Activated gamma-delta T cell treated with anti-CD3 and anti-CD28 coated beads, Interleukin-2, amount 50 U/mL, for 16 hours (primary cell): ENCODE measurements around the gene SNAP25.

Experiments used
- DNase-seq: peaks from one replicate; pipeline ENCODE4 v3.0.0-alpha.2; 2020; ENCODE audit warnings: low read depth

The SNAP25 gene

DNA sequence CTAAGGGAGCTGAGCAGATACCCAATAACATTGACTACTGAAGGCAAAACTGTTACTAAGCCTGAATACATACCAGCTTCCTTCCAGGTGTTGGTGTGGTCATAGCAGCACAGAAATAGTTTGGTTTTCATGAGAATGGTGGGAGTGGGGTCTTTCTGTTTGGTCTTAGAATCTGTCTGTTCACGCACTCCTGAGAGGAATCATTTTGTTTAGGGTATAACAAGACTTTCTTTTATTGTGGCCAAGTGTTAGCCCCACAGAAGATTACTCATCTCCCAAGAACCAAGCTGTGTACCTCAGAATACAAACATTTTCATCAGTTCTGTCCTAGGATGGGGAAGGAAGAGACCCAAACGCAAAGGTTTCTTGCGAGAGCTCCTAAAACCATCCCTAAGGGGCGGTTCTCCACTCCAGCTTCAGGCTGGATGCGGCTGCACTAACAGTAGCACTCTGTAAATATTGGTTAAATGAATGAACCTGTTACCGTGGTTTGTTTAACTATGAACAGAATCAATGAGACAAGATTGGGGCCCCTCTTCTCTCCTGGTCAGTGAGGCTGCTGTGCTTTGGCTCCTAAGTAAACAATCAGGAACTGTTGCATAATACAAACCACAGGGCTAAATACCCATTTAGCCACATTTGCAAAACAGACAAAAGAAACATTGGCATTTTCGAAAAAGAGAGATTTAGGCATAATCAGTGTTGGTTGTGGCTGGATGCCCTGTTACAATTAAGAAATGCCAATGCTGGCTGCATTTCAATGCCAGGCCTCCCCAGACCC, 44.9 kb downstream of the SNAP25 start:
- DNase-seq, result no peak

DNA sequence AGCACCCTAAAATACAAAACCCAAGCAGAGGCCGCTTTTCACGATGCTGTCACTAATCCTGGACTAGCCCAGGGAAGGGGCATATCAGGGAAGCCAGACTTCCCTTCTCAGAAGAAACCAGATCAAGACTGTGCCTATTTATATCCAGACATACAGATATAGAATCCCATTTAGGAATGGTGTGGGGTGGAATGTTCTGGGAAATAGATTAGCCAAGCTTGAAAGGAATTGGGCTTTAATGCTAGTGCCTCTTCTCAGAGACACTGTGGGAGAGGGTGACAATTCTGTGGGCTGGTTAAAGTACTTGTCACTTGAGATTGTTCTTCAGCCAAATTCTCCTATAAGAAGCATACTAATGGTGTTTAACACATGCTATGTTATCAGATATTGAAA, 45.5 kb downstream of the SNAP25 start:
- no peak for DNase-seq

DNA sequence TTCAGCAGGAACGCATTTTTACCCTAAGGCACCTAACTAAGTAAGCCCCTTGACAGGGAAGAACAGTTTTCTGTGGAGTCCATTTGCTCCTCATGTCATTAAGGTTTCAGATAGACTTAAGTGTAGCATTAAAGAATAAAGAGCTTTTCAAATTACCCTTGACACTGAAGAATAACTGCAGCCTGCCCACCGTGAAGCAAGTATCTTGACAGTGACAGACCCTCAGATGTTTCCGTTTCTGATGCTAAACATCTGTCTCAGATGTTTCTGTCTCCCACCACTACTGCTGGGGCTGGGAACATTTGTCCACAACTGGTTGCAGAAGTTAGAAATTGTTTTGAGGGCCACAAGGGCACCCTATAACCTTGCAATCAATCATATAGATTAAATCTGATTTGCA, 50.0 kb downstream of the SNAP25 start:
- no peak for DNase-seq

DNA sequence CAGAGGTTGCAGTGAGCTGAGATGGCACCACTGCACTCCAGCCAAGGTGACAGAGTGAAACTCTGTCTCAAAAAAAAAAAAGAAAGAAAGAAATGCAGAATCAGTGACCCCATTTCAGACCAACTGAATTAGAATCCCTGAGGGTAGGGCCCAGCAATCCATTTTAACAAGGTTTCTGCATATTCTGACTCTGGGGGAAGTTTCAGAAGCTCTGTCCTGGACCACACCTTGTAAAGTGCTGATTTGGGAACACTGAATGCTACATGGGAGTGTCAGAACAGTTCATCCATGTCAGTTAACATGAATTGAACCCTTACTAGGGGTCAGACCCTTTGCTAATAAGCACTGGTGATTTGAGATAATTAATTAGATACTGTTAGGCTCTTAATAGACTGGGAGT, 52.0 kb downstream of the SNAP25 start:
- DNase-seq, result no peak

DNA sequence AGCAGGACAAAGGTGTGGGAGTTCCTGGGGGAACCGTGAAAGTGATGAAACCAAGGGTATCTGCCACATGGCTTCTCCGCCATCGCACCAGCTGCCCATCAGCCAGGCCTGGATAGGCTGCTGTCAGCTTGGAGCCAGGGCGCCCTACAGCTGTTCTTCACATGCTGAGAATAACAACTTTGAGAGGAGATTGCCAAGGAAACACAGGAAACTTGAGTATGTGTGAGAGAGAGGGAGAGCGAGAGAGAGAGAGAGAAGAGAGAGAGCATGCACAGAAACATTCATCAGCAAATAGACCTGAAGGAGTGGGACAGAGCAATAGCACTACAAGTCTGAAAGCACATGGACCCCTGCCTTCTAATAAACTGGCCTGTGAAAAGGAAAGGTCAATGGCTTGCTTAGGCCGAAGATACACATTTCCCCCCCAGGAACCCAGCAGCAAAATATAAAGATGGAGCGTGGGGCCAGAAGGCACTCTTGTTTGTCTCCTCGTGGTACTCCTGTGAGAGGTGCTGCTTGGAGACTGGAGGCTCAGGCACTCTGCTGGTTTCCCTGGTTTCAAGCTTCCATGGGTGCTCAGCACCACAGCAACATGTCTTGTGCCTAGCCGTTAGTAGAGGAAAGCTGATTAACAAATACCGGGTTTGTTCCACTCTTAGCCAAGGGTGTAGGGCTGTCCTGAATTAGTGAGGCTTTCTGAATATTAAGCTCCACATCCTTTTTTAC, 53.0 kb downstream of the SNAP25 start:
- no peak for DNase-seq

DNA sequence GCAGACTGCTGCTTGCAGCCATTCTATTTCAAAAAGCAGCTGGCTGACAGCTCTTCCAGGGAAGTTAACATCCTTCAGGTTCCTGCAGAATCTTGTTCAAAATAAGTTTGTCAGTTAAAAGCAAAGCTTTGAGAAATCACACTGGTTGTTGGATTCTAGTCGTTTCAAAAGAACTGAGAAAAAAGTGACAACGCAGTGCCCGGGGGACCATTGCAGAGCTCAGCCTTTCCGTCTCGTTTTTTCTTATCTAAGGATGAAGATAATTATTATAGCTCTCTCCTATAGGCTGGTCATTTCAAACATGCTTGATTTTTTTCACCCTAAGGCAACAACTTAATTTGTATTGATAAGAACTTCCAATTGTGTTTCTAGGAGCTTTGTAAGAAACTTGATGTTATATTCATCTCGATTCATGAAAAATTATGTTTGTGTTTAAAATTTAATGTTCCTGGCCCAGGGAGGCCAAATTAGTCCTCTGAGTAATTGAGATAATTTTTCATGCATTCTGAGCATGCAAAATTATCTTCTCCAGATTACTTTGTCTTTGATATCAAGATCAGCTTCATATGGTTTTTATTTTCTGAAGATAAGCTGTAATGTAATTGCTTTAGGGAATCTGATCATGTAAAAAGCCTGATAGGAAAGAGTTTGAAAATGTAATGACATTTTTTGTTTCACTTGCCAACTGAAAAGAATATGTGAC, 58.4 kb downstream of the SNAP25 start:
- DNase-seq, result no peak

DNA sequence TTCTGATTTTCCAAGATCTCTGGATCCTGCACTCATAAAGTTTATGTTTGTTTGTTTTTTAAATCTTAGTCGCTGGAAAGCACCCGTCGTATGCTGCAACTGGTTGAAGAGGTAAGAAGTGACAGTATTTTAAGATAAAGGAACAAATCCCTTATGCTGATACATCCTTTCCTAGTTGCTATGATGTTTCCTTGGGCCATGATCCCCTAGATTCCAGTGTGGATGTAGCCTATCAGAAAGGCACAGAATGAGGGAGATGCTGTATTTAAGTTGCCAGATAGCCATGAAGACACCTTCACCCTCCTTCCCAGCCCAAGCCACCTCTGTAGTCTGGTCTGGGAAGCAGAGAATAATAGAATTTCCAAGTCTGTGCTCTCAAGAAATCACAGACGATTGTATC, 59.0 kb downstream of the SNAP25 start:
- no peak for DNase-seq

DNA sequence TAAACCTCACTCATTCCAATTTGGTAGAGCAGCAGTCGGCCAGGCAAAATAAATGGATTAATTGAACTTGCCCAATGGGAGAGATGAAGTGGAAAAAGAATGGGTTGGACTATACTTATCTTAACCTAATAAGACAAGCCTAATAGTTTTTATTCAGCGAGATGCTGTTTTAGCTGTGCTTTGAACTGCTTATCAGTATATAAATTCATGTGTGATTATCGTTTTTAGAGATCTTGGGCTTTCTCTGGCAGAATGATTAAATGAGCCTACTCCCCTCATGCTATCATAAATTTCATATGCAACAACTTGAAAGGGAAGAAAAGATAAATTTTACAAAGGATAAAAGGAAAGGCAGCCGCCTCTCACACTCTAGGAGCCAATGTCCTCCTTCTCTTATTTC, 59.8 kb downstream of the SNAP25 start:
- DNase-seq, result no peak

DNA sequence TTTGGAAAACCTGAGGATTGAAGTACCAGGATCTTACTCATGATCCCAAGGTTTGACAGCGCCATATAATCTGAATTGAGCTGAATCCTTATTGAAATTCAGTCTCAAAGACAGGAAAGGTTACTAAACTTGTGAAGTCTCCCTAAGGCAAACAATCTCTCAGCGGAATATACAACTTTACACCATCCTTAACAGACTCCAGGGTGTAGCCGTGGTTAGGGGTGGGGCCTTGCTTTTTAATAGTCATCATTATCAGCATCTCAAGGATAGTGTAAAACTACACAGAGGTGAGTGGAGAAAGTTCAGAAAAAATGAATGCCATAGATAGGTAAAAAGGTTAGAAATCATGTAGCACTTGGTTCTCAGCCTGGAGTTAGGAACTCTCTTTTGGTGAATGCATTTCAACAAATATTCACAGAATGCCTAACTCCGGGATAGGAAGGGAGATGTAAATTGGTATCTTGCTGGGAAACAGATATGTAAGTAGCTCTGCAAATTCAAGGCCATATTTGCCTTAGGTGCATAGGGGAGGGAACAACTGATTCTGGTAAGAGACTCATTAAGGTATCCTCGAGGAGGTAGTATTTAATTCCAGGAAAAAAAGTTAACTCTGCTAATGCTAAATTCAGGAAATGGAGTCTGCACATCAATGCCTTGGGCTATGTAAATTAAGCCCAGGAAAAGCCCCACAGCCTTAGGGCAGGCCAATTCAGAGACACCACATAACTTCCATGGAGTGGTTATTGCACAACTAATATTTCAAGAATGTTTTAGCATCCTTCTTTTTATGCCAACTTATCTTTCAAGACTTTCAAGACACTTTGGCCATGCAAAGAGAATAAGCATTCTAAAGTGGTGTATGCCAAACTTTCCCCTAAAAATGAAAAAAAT, 61.6 kb downstream of the SNAP25 start:
- DNase-seq, result no peak

DNA sequence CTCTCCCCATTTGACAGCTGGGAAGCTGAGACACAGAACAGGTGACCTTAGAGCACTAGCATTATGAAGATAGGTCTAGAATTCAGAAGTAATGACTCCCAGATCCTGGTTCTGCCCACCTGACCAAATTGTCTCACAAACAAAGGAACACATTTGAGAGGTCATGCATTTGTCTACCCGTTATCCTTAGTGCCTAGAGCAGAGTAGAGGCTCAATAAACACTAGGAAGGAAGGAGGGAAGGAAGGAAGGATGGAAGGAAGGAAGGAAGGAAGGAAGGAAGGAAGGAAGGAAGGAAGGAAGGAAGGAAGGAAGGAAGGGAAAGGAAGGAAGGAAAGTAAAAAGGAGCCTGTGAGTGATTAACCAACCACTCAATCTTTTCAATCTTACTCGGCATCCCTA, 63.3 kb downstream of the SNAP25 start:
- no peak for DNase-seq

DNA sequence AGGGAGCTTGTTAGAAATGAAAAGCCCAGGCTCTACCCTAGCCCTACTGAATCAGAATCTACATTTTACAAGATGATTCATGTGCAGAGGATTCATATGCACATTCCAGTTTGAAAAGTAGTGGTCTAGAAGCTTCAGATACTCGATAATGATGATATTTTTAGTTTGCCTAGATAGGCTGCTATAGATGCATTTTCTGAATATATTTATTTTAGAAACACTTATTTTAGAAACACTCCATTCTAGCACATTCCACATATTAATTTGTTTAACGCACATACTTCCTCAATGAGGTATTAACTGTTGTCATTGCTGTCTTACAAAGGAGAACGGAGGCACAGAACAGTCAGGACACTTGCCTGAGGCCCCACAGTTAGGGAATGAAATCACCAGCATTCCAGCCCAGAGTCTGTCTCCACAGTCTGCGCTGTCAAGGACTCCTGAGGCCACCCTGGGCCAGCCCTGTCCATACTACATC, 64.4 kb downstream of the SNAP25 start:
- DNase-seq, result no peak

DNA sequence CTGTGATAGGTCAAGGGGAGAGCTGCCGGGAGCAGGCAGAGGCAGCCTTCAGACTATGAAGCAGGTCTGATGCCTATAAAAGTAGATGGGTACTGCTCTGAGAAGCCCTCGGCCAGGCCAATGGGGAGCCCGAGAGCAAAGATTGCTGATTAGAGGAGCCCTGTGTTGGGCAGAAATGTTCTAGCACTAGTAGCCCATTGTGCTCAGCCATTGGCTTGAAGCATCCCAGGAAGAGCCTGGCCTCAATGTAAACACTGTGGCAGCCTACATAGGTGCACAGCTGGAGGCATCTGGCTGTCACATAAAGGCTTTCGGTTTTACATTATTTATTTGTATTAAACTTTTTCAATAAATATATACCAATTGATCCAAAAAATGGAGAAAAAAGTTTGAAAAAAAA, 67.7 kb downstream of the SNAP25 start:
- DNase-seq, result no peak

DNA sequence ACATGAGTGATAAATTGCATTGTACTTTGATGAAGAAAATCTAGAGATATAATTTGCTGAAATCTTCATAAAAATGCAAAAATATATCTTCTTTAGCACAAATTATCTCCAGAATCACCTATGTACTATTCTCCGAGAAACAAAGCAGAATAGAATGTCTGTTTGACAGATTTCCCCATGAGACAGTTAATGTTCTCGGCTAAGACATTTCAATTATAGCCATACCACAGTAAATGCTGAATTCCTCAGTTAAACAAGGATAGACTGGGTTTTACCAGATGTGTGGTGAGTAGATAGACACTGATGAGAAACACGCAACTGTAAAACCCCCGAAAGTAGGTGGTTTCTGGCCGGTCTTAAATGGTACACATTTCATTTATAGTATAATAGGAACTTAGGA, 69.8 kb downstream of the SNAP25 start:
- DNase-seq, result no peak

DNA sequence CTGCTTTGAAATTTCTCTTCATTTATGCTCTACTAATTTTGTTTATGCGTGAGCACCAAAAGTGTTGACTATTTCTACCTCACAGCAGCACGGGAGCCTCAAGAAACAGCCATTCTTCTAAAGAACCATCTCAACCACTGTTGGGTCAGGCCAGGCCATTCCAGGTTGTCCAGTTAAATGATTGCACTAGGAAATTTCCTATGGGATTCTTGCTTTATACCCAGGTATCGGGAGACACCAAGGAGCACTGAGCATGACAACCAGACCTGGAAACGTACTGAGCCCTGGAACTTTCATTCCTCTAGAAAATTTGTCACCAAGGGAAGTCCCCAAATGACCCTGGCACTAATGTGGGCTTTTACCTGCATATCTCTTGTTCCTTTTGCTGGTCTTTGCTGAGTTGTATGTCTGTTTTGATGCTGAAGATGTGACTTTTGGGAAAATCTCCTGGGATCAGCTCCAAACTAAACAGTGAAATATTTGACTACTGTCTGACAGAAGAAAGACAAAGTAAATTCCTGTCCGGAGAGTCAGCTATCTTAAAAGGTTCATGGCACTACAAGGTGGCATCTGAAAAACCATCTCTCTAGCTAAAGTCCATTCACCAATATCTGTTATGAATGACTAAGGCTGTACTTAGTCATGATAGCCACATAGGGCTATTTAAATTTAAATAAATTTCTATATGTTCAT, 70.5 kb downstream of the SNAP25 start:
- no peak for DNase-seq

DNA sequence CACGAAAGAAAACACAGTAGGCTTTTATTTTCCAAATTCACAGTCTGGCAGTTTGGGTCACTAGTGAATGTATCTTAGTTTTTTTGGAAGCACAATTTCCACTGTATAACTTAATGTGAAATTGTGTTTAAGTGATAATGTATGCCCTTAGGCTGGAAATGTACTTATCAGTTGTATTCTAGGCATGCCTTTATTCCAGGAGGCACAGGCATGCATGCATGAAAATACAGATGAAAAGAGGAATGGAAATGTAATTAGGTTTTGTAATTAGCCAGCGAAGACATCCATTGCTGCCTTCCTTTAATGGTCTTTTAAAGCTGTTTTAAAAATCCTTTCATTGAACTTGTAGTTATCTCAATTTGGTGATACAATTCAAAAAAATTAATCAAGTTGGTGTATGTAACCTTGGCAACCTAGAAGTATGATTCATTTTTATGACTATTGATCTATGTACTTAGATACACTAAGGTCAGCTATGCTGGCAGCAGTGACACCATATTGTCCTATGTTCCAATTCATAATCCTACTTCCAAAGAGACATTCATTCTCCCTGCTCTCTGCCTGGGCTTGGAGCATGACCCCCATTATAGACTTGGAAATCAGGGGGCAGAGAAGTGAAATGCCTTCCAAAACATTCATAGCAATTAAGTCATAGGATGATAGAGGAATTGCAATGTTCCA, 73.1 kb downstream of the SNAP25 start:
- no peak for DNase-seq

DNA sequence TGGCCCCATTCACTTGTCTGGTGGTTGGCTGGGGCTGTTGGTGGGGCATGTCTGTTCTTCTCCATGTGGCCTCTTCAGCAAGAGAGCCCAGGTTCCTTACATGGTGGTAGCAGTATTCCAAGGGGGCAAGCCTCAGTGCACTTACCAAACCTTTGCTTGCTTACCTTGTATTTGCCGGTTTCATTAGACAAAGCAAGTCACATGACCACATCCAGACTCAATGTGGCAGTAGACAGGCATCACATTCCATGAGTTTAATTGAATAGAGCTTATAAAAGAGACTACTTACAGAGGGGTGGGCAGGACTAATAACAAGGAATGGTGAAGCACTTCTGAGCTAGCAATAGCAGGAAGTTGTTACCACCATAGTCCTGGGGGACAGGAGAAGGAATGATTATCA, 78.6 kb downstream of the SNAP25 start:
- DNase-seq, result no peak

DNA sequence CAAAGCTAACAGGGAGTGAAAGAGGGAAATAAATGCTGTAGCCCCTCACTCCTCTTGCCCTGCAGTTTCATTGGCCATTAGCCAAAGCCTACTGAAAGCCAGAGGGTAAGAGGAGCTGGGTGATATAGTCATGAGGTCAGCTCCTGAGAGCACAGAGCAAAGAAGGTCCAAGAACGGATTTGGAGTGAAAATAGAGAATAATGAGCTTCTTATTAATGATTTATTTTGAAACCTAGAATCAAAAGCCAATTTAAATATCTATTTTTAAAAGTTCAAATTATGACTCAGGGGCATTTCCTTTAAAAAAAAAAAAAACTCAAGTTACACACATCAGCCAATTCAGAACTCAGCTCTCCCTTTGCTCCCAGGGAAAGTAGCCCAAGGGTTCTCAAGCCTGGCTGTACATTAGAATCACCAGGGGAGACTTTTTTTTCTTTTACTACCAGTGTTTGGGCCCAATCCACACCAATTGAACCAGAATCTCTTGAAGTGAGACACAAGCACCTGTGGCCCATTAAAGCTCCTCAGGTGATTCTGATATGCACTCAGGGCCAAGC, 79.1 kb downstream of the SNAP25 start:
- no peak for DNase-seq

DNA sequence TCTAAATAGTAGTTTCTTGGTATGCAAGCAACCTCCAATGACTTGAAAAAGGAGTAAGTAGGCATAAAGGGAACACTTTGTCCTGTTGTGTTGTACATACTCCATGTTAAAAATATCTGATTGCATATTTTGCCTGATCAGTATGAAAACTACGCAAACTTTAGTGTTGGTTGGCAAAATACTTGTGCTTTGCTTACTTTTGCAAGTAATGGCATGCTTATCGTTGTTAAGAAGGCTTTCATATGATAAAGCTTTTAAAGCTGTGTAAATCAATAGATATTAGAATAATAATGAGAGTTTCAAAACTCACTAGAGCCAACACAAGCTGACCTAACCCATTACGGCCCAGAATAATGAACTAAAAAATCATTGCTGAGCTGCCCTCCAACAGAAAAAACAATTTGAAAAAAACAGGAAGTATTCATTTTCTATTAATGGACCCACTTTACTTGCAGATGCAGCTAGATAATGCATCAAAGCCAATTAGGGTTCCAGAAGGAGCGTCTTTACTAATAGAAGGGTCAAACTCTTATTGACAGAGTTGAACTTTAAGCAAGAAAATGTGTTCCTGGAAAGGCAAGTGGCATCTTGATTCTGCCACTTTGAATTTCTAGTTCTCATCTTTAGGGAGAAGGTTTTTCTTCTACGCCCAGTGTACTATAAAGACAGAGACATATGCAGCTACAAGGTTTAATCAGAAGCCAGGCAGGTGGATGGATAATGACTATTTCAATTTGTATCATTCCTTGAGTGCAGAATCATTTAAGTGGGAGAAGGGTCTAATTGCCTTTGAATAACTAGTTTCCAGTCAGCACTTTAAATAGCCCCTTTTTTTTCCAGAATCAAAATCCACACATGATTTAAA, 82.2 kb downstream of the SNAP25 start:
- no peak for DNase-seq

DNA sequence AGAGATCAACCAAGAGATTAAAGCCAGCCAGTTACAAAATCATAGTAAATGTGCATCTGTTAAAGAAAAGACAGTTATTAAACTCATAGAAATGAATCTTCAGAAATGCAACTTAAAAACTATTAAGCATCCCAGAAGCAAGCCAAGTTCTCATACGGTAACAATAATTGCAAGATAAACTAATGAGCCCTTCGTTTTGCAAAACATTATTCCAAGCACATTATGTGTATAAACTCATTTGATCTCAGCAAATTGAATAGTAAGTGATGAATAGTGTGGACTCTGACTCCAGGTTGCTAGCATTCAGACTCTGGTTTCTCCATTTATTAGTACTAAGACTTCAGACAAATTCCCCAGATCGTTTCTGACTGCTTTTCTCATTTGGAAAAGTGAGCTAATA, 85.2 kb downstream of the SNAP25 start:
- DNase-seq, result no peak
